Stimulated activated CD4-positive, alpha-beta T cell treated with anti-CD3 and anti-CD28 coated beads, TNF-alpha, amount 100 ng/mL, for 24 hours (primary cell): Measurements from ENCODE around the gene SHROOM1.

Source experiments
- DNase-seq, 3 experiments: peaks; one replicate each; pipeline ENCODE4 v3.0.0-alpha.2; 2020; ENCODE audit warnings: low read depth in 3 of 3

SHROOM1 gene

DNA sequence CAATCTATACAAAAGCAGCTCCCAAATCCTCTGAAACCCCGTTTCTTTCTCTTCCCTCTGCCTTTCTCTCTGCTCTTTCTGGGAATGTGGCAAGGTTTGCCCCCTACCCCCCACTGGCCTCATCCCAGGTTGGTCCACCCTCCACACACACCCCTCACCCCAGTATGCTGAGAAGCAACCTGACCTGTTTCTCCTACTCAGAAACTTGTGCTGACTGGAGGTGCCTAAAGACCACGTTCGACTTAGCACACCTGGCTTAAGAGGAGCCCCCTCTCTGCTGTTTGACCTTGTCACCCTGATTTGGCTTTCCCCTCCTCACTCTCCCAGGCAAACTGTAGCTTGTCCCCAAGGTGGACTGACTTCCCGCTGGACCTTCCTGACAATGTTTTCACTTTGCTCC, 52.3 kb downstream of the SHROOM1 start:
- no peak for DNase-seq

DNA sequence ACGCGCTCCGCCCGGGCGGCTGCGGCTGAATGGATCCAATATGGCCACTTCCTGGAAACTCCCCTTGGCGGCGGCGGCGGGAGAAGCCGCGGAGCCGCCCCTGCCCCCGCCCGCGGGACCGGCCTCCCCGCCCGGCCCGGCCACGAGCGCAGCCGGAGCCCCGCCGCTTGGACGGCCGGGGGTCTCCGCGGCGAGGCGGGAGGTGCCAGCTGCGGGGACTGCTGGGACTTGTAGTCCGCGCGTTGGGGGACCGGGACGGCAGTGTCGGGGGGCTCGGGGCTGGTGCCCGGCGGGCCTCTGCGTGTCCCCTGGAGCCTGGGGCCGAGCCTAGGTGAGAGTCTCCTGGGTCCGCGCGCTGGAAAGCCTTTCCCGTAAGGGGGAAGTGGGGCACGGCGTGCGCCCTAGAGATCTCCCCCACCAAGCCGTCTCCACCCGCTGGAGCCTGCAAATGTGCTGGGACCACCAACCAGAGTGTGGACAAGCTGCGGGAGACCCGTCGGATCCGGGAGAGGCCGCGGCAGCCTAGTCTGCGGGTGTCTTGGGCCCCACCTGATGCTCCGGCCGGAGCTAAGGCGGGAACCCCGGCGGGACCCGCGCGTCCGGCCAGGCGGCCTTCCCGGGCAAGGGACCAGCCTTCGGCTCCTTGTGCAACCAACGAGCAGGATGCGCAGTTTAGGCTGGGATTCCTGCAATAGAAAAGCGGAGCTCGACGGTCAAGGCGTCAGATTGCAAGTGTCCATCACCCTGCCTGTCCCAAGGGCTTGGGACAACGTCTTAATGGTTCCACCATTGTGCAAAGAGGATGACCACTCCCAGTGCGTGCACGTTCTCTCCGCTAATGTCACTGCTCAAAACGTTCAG, 53.0 kb downstream of the SHROOM1 start, which contains the start of gene SEPTIN8:
SEPTIN8 (minus strand) TSS at position 31 of the 861 bp plus-strand sequence. CDS start 102 bp downstream, outside the sequence.
- peak in 2 of 3 experiments; percentile 9 to 32 for DNase-seq

DNA sequence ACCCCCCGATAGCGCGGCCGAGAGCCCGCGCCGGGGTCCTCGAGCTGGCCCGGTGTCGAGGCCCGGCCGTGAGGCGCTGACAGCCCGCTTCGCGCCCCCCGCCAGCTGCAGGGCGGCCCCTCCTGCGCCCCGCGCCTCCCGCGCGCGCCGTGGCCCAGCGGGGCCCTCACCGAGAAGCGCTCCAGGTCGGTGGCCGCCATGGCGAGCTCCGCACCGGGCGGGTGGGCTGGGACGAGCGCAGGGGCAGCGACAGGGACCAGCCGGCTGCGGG, 53.6 kb downstream of the SHROOM1 start:
- DNase-seq: no peak

DNA sequence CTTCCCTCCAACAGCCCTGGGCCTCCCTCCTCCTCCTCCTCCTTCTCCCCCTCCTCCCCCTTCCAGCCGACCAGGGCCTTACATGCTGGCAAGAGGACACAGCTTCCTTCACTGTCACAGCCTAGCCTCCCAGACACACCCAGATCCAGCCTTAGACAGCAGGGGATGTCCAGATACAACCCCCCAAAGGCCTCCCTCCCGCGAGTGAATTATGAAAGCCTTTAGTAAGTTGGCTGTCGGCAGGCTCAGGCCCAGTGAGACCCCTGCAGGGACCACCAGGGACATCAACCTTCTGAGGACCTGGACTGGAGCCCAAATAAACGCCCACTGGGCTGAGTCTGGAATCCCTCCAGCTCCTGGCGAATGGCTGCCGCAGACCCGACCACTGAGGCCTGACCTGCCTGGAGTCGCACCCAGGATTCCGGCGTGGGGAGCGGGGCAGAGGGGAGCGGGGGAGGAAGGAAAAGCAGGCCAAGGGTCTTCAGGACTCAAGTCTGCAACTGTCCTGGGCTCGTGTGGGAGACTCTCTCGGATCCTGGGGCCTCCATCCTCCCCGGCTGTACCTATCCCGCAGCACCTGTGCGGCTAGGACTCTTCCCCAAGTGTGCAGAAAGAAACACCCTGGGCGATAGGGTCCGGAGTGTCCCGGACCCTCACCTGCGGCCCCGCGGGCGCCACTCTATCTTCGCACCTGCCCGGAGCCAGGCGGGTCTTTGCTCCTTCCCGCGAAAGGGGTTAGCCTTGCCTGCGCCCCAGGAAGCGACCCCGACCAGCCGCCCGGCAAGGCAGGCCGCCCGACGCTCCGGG, 54.1 kb downstream of the SHROOM1 start:
- DNase-seq: no peak

DNA sequence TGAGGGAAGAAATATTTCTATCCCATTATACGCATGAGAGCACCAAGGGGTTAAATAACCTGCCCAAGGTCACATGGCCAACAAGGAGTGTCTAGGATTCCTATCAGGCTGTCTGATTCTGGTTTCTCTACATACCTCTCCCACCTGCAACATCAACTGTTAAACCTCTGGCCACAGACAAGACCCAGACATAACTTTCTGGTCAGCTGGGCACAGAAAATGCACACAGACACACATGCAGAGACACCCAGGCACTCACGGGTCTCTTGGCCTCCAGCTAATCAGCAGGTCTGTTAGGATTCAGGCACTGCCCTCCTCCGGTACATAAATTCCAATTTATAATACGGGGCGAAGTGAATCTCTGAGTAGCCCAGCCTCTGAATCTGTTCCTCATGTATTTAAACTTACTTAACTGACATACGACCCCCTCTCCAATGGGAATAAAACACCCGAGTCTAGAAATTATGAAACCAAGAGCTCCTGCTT, 54.9 kb downstream of the SHROOM1 start:
- no peak for DNase-seq

DNA sequence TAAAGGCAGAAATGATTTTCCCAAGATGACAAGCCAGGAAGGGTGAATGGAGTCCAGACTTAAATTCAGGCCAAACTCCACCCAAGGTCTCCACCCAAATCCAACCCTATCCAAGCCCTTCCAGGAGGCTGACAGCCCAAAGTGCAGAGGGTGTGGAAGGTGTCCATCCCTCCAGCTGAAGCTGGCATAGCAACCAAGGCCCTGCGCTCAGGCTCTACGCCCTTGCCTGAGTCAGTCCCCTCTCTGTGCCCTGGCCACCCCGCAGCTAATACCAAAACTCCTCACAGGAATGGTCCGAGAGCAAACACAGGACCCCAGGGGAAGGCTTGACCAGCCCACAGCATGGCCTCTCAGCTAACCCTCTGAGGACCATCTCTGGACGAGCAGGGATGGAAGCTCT, 55.6 kb downstream of the SHROOM1 start:
- no peak for DNase-seq

DNA sequence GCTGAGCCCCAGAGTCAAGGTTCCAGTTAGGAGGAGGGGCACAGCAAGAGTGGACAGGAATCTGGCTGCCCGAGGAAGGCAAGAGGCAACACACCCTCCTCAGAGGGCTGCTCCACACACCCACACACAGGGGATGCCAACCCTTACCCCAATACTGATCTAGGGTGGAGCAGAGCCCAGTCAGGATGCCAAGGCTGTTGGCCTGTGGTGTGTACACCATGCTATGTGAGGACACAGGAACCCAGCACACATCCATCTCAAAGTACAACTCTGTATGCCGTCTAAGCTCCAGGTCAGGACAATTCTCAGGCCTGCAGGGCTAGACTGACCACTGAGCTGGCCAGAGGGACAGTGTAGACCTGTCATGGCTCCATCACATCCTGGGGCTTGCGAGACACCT, 56.0 kb downstream of the SHROOM1 start:
- DNase-seq: no peak

DNA sequence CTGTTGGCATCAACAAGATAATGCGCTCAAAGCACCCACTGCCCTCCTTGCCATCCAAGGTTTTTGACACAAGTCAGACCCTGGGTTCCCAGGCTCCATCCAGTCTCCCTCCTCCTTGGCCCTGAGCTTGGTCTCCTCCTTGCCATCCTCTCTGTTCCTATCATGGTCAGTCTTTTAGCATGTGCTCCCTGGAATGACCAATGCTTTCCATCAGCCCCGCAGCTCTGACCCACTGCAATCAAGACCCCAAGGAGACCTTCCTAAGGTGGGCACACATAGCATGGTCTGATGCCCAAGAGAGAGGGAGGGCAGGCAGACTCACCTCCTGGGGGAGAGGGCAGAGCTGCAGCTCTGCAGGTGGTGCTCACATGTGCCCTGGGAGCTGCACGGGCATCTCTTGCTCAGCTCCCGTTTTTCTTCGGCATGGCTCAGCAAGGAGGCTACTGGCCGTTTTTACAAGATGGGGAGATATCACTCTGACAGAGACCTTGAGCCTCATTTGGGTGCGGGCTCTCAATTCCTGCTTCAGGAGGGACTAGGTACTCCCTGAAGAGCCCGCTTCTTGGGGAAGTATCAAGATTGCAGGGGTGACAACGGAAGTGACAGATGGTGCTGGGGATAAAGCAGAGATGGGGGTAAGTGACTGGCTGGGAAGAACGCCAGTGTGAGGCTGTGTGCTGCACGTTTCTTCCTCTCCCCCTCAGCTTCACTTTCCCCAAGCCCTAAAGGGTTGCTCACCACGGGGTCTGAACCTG, 56.7 kb downstream of the SHROOM1 start:
- no peak for DNase-seq

DNA sequence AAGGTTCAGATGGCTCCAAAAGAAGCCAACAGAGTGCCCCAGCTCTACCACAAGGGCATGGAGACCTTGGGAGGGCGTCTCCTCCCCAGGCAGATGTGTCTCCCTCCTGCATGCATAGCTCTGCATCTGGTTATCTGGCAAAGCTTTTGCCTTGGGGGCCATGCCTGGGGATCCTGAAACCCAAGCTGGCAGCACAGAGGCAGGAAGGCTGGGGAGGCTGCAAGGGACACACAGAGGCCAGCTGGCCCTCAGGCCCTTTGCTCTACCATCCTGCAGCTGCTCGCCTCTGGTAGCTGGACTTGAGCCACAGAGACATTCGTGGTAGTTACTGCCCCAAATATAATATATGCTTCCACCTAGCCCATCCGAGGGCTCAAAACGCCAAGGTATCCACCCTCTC, 57.3 kb downstream of the SHROOM1 start:
- no peak for DNase-seq

DNA sequence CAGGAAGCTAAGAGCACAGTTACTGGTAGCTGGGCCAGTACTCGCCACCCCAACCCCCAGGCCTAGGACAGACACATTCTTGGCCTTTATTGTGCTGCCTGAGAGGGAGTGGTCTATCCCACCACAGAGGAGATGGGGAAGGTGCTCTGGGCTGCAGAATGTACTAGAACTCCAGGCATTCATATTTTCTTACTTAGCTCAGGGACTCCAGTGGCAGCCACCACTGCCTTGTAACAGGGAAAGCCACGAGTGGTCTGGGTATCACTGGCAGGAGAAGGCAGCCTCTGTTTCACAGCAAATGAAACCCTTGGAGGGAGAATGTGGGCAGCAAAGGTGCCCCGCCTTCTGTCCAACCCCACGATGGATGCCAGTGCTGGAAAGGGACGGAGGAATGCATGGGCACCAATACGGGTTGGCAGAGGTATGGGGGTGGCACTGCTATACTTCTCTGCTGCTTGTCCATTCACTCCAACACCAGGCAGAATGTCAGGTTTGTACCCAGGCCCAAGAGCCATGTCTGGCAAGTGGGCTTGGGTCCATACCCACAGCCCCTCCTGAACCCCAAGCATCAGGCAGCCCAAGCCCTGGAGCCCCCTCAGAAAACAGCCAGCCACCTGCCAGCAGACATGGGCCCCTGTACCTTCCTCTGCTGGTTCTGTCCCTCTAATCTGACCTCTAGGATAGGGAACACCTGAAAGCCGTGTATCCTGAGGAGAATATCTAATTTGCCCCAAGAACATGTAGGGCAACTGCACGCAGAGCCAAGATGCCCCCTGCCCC, 58.0 kb downstream of the SHROOM1 start:
- no peak for DNase-seq
